ENCODE results near the gene UVRAG. TPM values are rescaled to one million over a fixed set of nuclear protein-coding genes. Genes with fewer than 3 reads are reported as not detected.

UVRAG gene
- total RNA-seq, 1 donor from 2014 or later: 49.0 TPM

DNA sequence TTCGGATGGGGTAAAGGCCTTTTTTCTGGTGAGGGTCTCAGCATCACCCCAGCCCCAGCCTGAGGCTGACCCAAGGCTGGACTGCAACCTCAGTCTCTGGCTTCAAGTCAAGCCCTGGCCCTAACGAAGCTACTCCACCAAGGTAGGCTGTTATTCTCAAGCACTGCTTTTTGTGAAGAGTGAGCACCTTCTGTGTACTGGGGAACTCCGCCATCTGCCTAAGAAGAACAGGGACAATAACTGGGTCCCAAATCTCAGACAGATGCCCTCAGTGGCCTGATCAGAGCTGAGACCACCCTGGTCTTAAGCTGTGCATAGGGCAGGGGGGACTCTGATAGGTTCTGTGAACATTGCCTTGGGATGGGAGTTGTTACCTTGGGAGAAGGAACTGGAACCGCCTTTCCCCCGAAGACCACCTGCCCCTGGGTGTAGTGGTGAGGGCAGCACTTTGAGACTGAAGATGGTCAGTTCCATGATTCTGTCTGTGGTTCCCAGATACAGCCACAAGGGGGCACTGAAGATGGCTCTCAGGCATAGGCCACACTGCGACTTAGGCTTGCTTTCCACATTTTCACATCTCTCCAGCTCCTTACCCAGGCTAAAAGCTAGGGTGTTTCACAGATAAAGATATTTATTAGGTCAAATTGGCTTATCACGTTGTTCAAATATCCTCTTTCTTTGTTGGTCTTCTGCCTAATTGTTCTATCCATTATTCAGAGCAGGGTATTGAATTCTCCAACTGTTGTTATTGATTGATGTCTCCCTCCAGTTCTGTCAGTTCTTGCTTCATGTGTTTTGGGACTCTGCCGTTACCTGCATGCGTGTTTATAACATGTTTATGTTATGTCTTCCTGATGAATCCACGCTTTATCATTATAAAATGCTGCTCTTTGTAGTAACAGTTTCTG is 11.8 kb upstream of the UVRAG start:
- peak; percentile 61 to 78 for DNase-seq (ENCODE audit: low read depth in 2 of 2)

DNA sequence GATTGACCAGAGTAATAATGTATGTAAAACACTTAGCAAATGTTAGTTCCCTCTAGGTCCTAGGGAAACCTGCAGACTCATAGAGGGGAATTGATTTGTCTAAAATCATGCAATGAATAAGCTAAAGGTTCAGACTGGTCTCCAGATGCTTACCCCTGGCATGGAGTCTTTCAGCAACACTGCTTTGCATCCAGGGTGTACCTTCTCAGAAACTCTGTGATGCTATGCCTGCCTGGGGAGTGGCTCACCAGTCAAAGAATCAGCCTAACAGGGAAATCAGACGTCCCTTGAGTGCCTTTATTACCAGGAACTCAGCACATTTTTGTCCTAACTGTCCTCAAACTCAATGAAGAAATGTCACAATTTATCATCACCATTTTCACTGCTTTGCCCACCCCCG is 5.9 kb upstream of the UVRAG start:
- no peak for DNase-seq (ENCODE audit: low read depth in 2 of 2)

DNA sequence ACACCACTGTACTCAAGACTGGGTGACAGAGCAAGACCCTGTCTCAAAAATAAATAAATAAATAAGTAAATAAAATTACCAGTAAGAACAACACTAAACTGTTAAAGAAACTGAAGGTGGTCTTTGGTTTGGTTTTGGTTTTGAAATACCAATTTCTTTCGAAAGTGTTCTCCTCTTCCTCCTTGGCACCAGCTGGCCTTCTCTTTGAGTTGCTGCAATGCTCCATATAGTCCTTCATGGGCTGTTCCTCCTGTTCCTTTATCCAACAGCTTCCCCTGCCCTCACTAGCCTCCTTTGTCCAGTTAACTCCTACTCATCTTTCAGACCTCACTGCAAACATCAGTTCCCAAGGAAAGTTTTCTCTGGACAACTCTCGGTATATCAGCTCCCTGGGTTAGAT is 5.0 kb upstream of the UVRAG start:
- DNase-seq (ENCODE audit: low read depth in 2 of 2): no peak

DNA sequence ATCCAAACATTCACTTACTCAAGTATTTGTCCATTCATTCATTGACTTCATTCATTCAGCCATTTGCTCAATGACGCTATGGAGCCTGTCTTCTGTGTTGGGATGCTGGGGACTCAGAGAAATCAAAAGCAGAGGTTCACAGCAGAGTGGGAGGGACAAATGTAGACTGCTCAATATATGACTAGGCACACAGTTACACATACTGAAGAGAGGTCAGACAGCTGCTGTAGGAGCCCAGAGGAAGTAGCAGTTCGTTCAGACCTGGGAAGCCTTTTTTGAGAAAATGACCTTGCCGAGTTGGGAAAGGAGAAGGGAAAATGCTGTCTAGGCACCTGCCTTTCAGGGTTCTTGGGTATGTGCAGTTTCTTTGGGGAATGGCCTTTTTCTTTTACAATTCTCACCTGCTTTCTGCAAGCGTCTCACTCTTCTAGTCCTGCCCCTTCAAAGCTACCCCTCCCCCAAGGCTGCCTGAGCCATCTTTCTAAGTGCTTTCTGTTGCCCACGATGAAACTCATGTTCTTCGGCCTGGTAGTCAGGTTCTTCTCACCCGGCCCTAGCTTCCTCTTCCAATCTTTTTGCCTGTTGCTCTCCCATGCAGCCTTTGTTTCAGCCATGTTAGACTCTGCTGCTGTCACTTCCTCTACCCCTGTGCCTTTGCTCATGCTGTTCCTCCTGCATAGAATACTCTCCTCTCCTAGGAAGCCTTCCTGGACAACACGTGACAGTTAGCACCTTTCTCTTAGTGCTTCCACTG is 4.2 kb upstream of the UVRAG start:
- DNase-seq (ENCODE audit: low read depth in 2 of 2): no peak

DNA sequence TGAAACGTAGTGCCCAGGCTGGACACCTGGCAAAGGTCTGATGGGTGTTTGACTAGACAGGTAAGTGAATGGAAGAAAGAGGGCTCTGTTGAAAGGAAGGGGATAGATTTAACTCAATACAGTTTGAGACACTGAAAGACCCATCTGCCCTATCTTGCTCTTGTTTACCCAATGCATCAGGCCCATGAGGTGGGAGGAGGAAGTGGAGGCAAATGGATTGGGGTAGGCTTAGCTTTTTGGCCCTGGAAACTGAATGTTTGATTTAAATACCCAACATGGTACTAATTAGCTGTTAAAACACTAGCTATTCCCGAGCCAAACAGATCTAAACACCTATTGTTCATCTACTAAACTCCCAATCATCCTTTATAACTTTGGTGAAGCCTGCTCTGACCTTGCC is 3.5 kb upstream of the UVRAG start:
- no peak for DNase-seq (ENCODE audit: low read depth in 2 of 2)

DNA sequence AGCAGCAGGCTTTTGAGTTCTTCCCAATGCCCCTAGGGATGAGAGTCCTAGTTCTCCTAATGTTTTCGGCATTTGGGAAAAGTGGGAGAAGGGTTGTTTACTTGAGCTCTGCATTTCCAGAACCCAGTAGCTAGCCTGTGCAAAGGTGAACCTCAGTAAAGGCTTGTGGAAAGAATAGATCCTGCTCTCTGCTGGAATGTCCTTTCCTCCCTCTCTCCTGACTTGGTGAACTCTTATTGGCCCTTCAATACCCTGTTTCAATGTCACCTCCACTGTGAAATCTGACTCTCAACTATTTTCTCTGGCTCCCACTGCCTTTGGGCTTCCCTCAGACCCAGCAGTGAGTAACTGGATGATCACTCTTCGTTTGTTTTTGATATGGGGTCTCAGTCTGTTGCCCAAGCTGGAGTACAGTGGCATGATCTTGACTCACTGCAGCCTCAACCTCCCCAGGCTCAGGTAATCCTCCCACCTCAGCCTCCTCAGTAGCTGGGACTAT is 2.4 kb upstream of the UVRAG start:
- peak in 1 of 2 donors; percentile 37 for DNase-seq (ENCODE audit: low read depth in 2 of 2)

DNA sequence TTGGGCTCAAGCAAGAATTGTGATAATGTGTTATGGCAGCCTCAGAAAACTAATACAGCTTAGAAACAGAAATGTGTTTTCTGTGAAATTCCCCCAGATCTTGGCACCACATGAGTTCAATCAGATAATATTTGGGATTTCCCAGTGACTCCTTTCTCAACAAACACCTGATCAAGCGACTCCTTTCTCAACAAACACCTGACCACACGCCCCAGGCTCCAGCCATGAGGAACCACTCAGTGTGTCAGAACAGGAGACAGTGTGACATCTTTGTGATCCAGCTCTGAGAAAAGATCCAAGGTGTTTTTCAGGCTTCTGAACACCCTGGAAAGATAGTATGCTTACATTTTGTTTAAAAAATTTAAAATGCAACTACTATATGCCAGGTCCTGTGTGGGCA is 1.9 kb upstream of the UVRAG start:
- DNase-seq (ENCODE audit: low read depth in 2 of 2): peak in 1 of 2 donors; percentile 59

DNA sequence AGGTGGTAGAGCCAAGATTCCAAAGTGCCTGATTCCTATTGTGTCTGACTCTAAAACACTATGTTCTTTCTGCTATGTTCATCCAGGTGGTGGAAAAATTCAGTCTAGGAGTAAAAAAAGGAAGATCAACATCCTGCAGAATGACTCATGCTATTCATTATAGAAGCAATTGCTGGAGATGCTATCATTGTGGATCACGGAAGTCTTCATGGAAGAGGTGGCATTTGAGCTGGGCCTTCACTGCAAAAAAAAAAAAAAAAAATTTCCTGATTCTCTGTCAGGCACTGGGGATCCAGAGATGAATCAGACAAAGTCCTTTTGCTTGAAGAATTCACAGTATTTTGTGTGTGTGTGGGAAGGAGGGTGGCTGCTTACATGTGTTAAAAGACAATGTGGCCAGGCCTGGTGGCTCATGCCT is 1.4 kb upstream of the UVRAG start:
- peak in 1 of 2 donors; percentile 94 for DNase-seq (ENCODE audit: low read depth in 2 of 2)

DNA sequence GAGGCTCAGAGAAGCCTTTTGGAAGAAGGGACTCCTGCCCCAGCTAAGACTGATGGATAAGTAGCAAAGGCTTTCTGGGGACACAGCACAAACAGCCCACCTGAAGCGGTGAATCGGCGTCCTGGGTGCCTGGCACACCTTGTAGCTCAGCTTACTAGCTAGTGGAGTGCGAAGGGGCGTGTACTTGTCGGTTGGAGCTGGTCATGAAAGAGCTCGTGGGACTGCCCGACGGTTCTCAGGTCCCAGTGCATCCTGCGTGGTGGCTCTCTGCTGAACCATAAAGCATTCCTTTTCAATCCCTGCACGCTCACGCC is 690 bp upstream of the UVRAG start:
- no peak for DNase-seq (ENCODE audit: low read depth in 2 of 2)

DNA sequence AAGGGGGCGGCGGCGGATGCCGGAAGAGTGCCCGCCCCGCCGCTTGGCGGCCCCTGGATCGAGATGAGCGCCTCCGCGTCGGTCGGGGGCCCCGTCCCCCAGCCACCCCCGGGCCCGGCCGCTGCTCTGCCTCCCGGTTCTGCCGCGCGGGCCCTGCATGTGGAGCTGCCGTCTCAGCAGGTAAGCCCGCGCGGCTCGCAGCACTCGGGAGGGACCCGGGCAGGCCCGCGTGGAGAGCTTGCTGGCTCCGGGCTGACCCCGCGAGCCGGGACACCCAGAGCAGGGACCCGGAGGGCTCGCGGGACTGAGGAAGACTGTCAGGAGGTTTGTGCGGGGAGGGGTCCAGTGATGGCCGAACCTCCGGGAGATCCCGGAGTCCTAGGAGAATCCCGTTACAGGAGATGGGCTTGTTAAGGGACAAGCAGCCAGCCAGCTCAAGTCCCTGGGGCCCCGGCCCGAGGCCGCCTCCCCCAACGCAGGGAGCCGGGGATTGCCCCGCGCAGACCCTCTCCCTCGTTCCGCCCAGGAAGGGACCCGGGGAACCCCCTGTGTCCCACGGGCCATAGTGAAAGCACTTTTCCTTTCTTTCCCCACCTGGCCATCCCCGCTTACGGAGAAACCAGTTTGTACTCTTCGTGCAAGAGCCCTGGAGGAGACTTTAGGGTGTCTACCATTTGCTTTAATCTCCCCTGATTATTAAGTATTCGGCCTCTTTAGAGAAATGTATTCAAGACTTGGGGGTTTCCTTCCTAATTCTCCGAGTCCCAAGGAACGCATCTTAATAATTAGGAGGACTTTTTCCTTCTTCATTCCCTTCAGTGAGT is 547 bp downstream of the UVRAG start:
- DNase-seq (ENCODE audit: low read depth in 2 of 2): peak in 1 of 2 donors; percentile 61

DNA sequence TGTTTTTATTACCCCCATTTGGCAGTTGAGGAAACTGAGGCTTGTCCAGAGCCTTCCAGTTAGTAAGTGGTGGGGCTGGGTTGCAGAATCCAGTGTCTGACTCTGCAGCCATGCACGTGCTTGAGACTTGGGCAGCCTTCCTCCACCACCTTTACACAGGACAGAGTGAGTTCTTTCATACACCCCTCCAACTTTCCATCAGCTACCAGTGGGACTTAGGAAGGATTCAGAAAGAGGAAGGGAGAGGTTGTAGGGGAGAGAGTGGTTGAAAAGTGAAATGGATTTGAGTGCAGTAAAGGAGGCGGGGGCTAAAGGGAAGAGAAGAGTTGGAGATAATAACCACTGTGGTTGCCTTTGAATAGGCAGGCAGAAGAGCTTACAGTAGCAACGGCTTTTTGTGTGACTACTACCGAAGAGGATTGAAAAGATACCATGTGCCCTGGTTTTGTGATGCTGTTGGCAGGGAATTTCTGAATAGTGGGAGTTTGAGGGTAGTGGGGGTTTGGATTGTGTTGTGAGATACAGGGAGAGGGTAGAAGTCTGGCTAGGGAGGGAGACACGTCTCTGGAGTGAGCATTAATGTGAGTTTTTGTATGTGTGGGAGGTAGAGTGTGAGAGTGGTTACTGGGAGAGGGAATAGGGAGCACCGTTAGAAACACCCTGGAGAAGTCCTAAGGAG is 1.7 kb downstream of the UVRAG start:
- peak in 1 of 2 donors; percentile 29 for DNase-seq (ENCODE audit: low read depth in 2 of 2)

DNA sequence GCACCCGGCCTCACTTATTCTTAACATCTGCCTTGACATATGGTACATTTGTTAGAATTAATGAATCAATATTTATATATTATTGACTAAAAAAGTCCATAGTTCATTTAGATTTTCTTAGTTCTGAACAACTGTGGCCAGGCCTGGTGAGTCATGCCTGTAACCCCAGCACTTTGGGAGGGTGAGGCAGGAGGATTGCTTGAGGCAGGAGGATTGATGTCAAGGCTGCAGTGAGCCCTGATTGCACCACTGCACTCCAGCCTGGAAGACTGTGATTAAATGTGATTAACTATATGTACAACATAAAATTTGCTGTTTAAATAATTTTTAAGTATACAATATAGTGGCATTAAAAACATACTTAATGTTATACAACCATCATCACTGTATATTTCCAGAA is 5.6 kb downstream of the UVRAG start:
- no peak for DNase-seq (ENCODE audit: low read depth in 2 of 2)

DNA sequence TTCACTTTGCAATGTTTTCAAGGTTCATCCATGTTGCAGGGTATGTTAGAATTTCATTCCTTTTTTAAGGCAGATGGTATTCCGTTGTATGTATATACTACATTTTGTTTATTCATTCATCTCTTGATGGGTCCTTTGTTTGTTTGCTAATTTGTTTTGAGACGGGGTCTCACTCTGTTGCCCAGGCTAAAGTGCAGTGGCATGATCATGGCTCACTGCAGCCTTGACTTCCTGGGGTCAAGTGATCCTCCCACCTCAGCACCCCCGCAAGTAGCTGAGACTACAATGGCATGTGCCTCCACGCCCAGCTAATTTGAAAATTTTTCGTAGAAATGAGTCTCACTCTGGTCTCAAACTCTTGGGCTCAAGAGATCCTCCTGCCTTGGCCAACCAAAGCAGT is 6.2 kb downstream of the UVRAG start:
- no peak for DNase-seq (ENCODE audit: low read depth in 2 of 2)

DNA sequence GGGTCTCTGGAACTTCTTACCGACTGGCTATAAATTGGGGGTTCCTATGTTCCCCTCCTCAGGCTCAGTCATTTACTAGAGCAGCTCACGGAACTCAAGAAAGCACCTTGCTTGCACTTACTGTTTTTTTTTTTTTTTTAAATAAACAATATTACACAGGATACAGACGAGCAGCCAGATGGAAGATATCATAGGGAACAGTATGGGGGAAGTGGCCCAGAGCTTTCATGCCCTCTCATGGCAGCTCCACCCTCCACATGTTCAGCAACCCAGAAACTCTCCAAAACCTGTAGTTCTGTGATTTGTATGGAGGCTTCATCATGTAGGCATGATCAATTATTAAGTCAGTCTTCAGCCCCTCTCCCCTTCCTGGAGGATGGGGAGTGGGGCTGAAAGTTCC is 7.5 kb downstream of the UVRAG start:
- no peak for DNase-seq (ENCODE audit: low read depth in 2 of 2)

DNA sequence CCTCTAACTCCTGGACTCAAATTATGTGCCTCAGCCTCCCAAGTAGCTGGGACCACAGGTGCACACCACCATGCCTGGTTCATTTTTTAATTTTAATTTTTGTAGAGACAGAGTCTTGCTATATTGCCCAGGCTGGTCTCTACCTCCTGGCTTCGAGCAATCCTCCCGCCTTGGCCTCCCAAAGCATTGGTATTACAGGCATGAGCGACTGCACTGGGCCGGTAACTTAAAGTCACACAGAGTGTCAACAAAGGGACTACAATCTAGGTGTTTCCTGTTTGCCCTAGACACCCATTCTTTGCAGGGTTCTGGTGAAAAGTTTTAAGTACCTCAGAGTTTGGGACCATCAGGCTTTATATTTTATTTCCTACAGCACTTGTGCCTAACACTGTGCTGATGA is 8.4 kb downstream of the UVRAG start:
- DNase-seq (ENCODE audit: low read depth in 2 of 2): no peak

DNA sequence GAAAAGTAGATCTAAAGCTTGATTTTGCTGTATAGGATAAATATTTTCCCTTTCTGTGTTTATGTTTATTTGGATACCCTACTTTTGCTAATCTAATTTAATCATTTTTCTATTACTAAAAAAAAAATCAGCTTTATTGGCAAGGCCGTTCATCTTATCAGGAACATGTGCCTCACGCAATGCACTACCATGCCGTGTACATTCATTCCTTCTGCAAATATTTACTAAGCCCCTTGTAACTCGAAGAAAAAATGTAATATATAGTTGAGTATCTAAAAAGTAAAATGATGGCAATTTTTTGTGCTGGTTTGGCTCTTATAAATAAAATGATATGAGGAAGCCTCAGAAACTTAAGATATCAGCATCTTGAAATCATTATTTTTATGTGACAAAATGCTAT is 8.9 kb downstream of the UVRAG start:
- no peak for DNase-seq (ENCODE audit: low read depth in 2 of 2)

DNA sequence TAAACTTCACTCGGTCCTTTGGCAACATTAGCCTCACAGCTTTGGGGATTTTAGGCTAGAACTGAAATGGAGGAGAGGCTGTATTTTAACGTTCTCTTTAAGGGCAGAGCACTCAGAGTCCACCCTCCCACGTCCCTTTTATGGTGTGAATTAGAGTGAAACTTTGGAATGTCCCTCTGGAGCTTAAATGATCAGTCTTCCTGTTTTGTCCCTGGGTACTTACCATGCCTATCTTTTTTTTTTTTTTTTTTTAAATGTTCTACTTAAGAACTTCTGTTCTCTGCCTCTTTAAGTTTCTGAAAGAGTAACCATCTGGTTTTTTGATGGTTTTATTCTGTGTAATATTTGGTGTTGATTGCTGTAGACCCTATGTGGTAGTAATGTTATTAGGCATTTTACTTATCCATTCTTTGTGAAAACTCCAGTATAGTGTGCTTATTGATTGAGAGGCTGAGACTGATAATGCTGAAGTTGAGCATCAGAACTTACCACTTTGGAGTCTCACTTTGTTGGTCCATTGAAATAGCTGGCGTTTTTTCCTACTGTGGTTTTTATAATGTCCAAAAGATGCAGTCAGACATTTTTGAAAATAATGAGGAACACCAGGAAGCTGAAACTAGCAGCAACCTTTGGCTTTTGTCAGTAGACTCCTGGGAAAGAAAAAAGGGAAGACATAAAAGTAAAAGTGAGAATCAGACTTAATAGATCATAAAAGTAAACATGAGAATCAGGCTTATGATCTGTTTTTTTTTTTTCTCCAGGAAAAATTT is 11.6 kb downstream of the UVRAG start:
- DNase-seq (ENCODE audit: low read depth in 2 of 2): peak; percentile 65 to 84

DNA sequence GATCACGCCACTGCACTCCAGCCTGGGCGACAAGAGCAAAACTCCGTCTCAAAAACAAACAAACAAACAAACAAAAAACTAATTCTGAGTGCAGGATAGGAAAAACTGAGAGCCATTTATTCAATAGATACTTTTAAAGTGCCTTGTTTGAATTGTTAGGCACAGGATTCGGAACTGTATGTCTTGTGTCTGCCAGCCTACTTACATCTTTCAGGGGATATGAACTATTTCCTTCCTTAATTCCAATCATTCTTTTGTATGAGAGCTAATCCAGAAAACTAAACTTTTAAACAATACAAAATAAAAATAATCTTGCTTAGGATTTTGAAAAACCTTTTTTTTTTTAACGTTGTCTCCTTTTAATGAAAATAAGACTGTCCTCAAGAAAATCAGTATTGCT is 12.6 kb downstream of the UVRAG start:
- peak in 1 of 2 donors; percentile 65 for DNase-seq (ENCODE audit: low read depth in 2 of 2)

DNA sequence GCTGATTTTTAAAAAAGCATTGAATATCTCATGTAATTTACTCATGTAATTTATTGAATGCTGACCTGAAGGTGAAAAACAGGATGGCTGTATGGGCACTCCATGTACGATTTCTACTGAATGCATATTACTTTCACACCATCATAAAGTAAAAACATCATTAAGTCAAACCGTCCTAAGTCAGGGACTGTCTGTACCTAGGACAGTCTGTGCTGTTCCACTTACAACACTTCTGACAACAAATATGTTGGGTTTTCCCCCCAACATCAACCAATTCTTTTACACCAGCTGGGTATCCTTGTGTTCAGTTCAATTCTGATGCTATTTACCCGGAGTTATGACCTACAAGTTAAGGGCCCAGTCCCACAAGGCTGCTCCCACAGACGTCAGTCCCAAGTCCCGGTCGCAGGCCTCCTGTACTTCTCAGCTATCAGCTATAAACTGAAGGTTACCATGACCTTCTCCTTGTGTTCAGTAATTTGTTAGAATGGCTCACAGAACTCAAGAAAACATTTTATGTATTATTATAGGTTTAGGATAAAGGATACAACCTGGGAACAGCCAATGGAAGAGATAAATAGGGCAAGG is 17.0 kb downstream of the UVRAG start:
- DNase-seq (ENCODE audit: low read depth in 2 of 2): no peak

DNA sequence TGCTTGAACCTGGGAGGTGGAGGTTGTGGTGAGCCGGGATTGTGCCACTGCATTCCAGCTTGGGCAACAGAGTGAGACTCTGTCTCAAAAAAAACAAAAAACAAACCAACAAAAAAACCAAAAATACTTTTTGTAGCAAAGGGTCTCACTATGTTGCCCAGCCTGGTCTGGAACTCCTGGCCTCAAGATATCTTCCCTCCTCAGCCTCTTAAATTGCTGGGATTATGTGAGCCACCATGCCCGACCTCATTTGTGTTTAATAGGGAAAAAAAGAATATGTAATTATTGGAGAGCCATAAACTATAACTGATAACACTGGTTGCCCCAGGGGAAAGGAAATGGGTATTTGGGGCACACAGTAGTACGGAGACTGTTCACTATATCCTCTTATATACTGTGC is 19.7 kb downstream of the UVRAG start:
- DNase-seq (ENCODE audit: low read depth in 2 of 2): no peak

Measured in dermis microvascular lymphatic vessel endothelial cell (primary cell).